Smooth muscle cell (in vitro differentiated cells): ENCODE data around the gene YPEL5. TPM values are rescaled to one million over a fixed set of nuclear protein-coding genes. Genes with fewer than 3 reads are reported as not detected.
A peak's percentile ranks its signal among the peaks of the same experiment; 100 is the strongest.

Experiments used
- DNase-seq: peaks from one replicate; lab custom pipeline; 2025; ENCODE audit not compliant: unreplicated experiment; lab: John Stamatoyannopoulos, UW
- H2AFZ ChIP-seq: fragments of 200-600 bp; sonication (generic); 2 replicates; pipeline ENCODE4 v1.6.0; 2016; ENCODE audit warnings: antibody characterized with exemption, low read depth, mild to moderate bottlenecking
- H3F3A ChIP-seq: fragments of 200-600 bp; sonication (generic); 2 replicates; pipeline ENCODE4 v1.6.0; 2017; ENCODE audit warnings: antibody characterized with exemption, low read depth
- H3K27ac ChIP-seq: fragments of 200-600 bp; sonication (generic); 2 replicates; pipeline ENCODE4 v1.5.1; 2016; ENCODE audit warnings: low read depth, mild to moderate bottlenecking
- H3K27me3 ChIP-seq: fragments of 200-600 bp; sonication (generic); 2 replicates; pipeline ENCODE4 v1.6.1; 2016; ENCODE audit warnings: low read depth, mild to moderate bottlenecking
- H3K36me3 ChIP-seq: fragments of 200-600 bp; sonication (generic); 2 replicates; pipeline ENCODE4 v1.5.1; 2016; ENCODE audit warnings: low read depth
- H3K4me1 ChIP-seq: fragments of 200-600 bp; sonication (generic); 2 replicates; pipeline ENCODE4 v1.5.1; 2016; ENCODE audit warnings: low read depth
- H3K4me2 ChIP-seq: fragments of 200-600 bp; sonication (generic); 2 replicates; pipeline ENCODE4 v1.6.0; 2016; ENCODE audit warnings: mild to moderate bottlenecking
- H3K4me3 ChIP-seq: fragments of 200-600 bp; sonication (generic); 2 replicates; pipeline ENCODE4 v1.5.1; 2016; ENCODE audit warnings: mild to moderate bottlenecking
- H3K79me2 ChIP-seq: fragments of 200-600 bp; sonication (generic); 2 replicates; pipeline ENCODE4 v1.6.0; 2016; ENCODE audit warnings: low read depth, mild to moderate bottlenecking
- H3K9ac ChIP-seq: fragments of 200-600 bp; sonication (generic); 2 replicates; pipeline ENCODE4 v1.6.0; 2016; ENCODE audit warnings: low read depth
- H3K9me3 ChIP-seq: fragments of 200-600 bp; sonication (generic); replicated peaks from 2 replicates; pipeline ENCODE4 v1.5.1; 2016; ENCODE audit warnings: low read depth
- H4K20me1 ChIP-seq: fragments of 200-600 bp; sonication (generic); 2 replicates; pipeline ENCODE4 v1.6.0; 2016; ENCODE audit warnings: low read depth
- WGBS: methylation state at CpG from one replicate; pipeline ENCODE4 v1.1.7; 2016; ENCODE audit warnings: low lambda C conversion rate; 5-methylcytosine and 5-hydroxymethylcytosine counted together
- polyA plus RNA-seq: library from polyadenylated mRNA; unstranded; fragments of >200 nt; fragmentation: Nextera tagmentation; extraction: Ambion mirVana; gene quantifications from 2 replicates; pipeline ENCODE4 v1.2.1, GENCODE V29; 2016
- total RNA-seq: library from RNA; depleted of rRNA; stranded (reverse); fragments of >200 nt; gene quantifications from 2 replicates; pipeline ENCODE4 v1.2.3, GENCODE V29; 2014
- TF ChIP-seq, protein P1 (sequence below): fragments of 200-600 bp; sonication (generic); IDR thresholded peaks from 2 replicates; pipeline ENCODE4 v1.5.1; 2017; ENCODE audit warnings: borderline replicate concordance, mild to moderate bottlenecking, antibody characterized with exemption; ENCODE audit not compliant: insufficient read depth, poor library complexity, severe bottlenecking

YPEL5 gene
- total and polyA plus RNA-seq, 2 experiments from 2014 or later: 95.7 to 155 TPM

DNA sequence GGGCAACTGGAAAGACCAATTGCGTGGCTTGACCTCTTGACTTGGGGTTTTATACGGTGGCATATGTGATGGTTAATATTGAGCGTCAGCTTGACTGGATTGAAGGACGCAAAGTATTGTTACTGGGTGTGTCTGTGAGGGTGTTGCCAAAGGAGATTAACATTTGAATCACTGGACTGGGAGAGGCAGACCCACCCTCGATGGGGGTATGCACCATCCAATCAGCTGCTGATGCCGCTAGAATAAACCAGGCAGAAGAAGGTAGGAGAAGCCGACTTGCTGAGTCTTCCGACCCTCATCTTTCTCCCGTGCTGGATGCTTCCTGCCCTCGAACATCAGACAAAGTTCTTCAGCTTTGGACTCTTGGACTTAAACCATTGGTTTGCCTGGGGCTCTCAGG, 34.2 kb upstream of the YPEL5 start:
- no peaks in the 10 kb centered on the region for H3K4me1 ChIP-seq
- TF ChIP-seq, protein P1, sequence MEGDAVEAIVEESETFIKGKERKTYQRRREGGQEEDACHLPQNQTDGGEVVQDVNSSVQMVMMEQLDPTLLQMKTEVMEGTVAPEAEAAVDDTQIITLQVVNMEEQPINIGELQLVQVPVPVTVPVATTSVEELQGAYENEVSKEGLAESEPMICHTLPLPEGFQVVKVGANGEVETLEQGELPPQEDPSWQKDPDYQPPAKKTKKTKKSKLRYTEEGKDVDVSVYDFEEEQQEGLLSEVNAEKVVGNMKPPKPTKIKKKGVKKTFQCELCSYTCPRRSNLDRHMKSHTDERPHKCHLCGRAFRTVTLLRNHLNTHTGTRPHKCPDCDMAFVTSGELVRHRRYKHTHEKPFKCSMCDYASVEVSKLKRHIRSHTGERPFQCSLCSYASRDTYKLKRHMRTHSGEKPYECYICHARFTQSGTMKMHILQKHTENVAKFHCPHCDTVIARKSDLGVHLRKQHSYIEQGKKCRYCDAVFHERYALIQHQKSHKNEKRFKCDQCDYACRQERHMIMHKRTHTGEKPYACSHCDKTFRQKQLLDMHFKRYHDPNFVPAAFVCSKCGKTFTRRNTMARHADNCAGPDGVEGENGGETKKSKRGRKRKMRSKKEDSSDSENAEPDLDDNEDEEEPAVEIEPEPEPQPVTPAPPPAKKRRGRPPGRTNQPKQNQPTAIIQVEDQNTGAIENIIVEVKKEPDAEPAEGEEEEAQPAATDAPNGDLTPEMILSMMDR: no peak
- no peaks in the 10 kb centered on the region for H3K9me3 ChIP-seq
- H3K4me3 ChIP-seq: no peak overlapping the region
- no peaks in the 10 kb centered on the region for H3K36me3 ChIP-seq
- H3K9ac ChIP-seq: no peak overlapping the region
- H3K27ac ChIP-seq: no peak overlapping the region
- no peak for DNase-seq
- H2AFZ ChIP-seq: no peak overlapping the region
- H3F3A ChIP-seq: no peaks in the 10 kb centered on the region
- H3K79me2 ChIP-seq: no peaks in the 10 kb centered on the region
- H3K27me3 ChIP-seq: no peaks in the 10 kb centered on the region
- 94% methylated on average over 10 of the region's 10 CpGs for WGBS
- H4K20me1 ChIP-seq: no peaks in the 10 kb centered on the region
- no peak overlapping the region for H3K4me2 ChIP-seq

DNA sequence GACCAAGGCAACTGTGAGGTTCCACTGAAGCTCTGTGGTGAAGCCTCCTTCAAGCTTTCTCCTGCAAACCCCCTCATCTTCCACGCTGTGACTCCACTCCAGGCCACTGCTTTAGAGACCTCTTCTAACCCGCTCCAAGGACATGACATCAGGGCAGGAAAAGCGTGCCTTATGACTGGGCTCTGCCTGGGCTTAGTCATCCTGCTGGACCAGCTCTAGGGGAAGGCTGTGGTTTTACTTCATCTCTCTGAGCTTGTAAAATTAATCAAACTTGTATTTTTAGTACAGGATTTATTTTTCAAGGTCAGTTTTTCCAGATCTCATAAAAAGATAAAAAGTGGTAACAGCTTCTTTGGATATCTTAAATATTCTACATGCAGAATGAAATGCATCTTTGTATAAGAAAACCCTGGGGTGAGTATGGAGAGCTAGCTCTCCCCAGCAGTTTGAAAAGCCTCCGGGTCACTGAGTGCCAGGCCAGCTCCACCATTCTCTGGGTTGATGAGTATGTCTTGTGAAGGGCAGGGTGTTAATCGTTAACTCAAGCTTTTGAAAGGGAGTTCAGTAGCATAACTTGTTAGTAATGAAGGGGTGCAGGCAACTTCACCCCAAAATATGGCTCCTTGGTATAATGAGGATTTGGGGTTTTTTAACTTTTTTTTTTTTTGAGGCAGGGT, 33.1 kb upstream of the YPEL5 start:
- H3F3A ChIP-seq: no peaks in the 10 kb centered on the region
- WGBS: 14% methylated on average over 5 of the region's 5 CpGs
- H3K79me2 ChIP-seq: no peaks in the 10 kb centered on the region
- no peaks in the 10 kb centered on the region for H3K4me1 ChIP-seq
- H3K9me3 ChIP-seq: no peaks in the 10 kb centered on the region
- no peak overlapping the region for H3K9ac ChIP-seq
- peak; percentile 17 for DNase-seq
- H4K20me1 ChIP-seq: no peaks in the 10 kb centered on the region
- peak overlapping the region; percentile 32 for H3K27ac ChIP-seq
- TF ChIP-seq, protein P1: no peak
- no peaks in the 10 kb centered on the region for H3K36me3 ChIP-seq
- H2AFZ ChIP-seq: no peak overlapping the region
- no peak overlapping the region for H3K4me3 ChIP-seq
- H3K27me3 ChIP-seq: no peaks in the 10 kb centered on the region
- H3K4me2 ChIP-seq: no peak overlapping the region

DNA sequence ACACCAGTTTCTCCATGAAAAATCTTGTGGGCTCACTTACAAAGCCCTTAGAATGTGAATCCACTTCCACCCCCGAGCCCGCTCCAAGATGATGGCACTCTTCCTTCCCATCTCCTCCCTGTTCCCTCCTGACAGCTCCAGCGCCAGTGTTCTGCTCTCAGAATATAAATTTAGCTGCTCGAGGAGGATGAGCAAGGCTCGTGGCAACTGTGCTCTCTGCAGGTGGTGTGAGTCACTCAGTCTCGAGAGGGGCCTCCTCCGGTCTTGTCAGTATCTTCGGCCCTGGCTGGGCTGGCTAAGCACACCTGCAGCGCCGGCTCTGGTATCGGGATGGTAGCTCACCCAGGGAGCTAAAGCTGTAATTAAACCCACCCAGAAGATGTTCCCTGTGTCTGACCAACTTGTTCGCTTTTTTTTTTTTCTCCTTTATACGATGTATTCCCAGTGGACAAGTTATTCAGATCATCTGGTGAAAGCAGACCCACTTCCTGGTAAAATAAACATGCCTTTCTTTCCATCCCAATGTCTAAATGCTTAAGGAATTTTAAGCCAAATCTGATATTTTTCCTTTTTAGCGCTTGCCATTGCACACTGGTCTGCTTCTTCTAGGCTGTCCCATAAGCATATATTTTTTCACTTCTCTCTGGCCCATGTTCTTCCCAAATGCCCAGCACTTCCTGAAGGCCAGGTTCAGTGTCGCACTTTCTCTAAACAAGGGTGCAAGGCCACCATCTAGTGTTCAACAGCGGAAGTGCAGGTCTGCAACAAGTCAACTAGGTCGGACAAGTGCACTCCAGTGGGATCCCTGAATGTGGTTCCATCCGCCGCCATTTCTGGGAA, 31.4 kb upstream of the YPEL5 start:
- TF ChIP-seq, protein P1: peak; percentile 96
- Histone ChIP-seq H3K4me1 (no peaks in the 10 kb centered on the region), H3K27ac (peak overlapping the region; percentile 30), H3K36me3 (no peaks in the 10 kb centered on the region), H2AFZ (no peak overlapping the region), H3K9ac (no peak overlapping the region), H3F3A (no peaks in the 10 kb centered on the region), H3K4me2 (peak overlapping the region; percentile 3), H3K27me3 (peaks cover 11% of the 10 kb centered on the region), H3K9me3 (no peaks in the 10 kb centered on the region), H3K4me3 (no peak overlapping the region), H4K20me1 (no peaks in the 10 kb centered on the region), H3K79me2 (no peaks in the 10 kb centered on the region)
- DNase-seq: peak; percentile 36
- 31% methylated on average over 19 of the region's 19 CpGs for WGBS
